Adrenal gland (tissue), 5 donors: ENCODE data around the gene SRMS.

ENCODE experiments used
- CTCF ChIP-seq, 6 experiments: fragments of 450-650 bp in 4 of 6; fragments of 200-600 bp in 2 of 6; sonication (generic) in 1 of 6; IDR thresholded peaks; 1 replicate in 5 of 6; 2 replicates in 1 of 6; pipeline versions ENCODE4 v1.5.1 to v1.8.0; 2016 to 2021; ENCODE audit warnings: antibody characterized with exemption in 6 of 6, mild to moderate bottlenecking in 2 of 6, moderate library complexity in 1 of 6
- POLR2A ChIP-seq, 2 donors: fragments of 450-650 bp; IDR thresholded peaks; one replicate each; pipeline ENCODE4 v1.6.1; 2017; ENCODE audit warnings: antibody characterized with exemption in 2 of 2, mild to moderate bottlenecking in 2 of 2, moderate library complexity in 1 of 2
- donor health status: DM: no; HTN: no; CAD: no.

- TF ChIP-seq CTCF (IDR thresholded peaks at IDR 0.05) (no peak), POLR2A (IDR thresholded peaks at IDR 0.05) (no peak)
These were observed 17.6 kb upstream of the SRMS start for GRCh38 chr20:63565021-63565698.
